Panc1 (cell line): ENCODE data around the gene DPP8. TPM values are rescaled to one million over a fixed set of nuclear protein-coding genes. Genes with fewer than 3 reads are reported as not detected.

ENCODE experiments used
- ATAC-seq: fragments of 200-7000 bp; cut with Tn5 transposase; 2 replicates; pipeline ENCODE4 v1.9.1; 2020; ENCODE audit warnings: mild to moderate bottlenecking, moderate library complexity
- BruUV-seq: library from RNA; stranded (reverse); fragments of 400-500 nt; replicated peaks from 2 replicates; lab custom pipeline; 2021; lab: Mats Ljungman, UMichigan
- CTCF ChIA-PET: fragments of 300-600 bp; sonication (Branson Sonifier 250); formaldehyde crosslinking; loops from one replicate; lab custom pipeline; 2022; ENCODE audit warnings: antibody characterized with exemption; lab: Charles Lee
- POLR2A ChIA-PET: fragments of 300-600 bp; sonication (Branson Sonifier 250); formaldehyde crosslinking; loops from one replicate; lab custom pipeline; 2022; ENCODE audit warnings: antibody characterized with exemption; lab: Charles Lee
- DNase-seq: peaks from one replicate; pipeline ENCODE4 v3.0.0-alpha.2; 2010; ENCODE audit warnings: low read depth, low spot score
- H3K27ac ChIP-seq: 2 replicates; pipeline ENCODE4 v1.5.1; 2011; ENCODE audit warnings: mild to moderate bottlenecking, low read length, inconsistent platforms
- H3K27me3 ChIP-seq: fragments of 200-500 bp; sonication (Bioruptor generic); 2 replicates; pipeline ENCODE4 v1.6.0; 2014; ENCODE audit warnings: low read length, inconsistent platforms; ENCODE audit not compliant: control insufficient read depth, insufficient read depth
- H3K36me3 ChIP-seq: fragments of 200-500 bp; sonication (Bioruptor generic); 2 replicates; pipeline ENCODE4 v1.5.1; 2014; ENCODE audit warnings: inconsistent platforms, mild to moderate bottlenecking, low read length, moderate library complexity; ENCODE audit not compliant: control insufficient read depth, insufficient read depth
- H3K4me1 ChIP-seq: 2 replicates; pipeline ENCODE4 v1.5.1; 2011; ENCODE audit warnings: inconsistent platforms, mild to moderate bottlenecking, low read length, moderate library complexity; ENCODE audit not compliant: control insufficient read depth, insufficient read depth
- H3K4me3 ChIP-seq, 2 experiments: 2 replicates each; pipeline ENCODE4 v1.5.1; 2011 to 2012; ENCODE audit warnings: low read depth in 2 of 2, low read length in 2 of 2, mild to moderate bottlenecking in 2 of 2, inconsistent platforms in 1 of 2, moderate library complexity in 1 of 2
- H3K9me3 ChIP-seq: fragments of 200-500 bp; sonication (Bioruptor generic); 2 replicates; pipeline ENCODE4 v1.5.1; 2014; ENCODE audit warnings: low read depth, mild to moderate bottlenecking, inconsistent platforms, low read length, moderate library complexity; ENCODE audit not compliant: control insufficient read depth, insufficient read depth
- CTCF ChIP-seq: fragments of 450-650 bp; IDR thresholded peaks from 2 replicates; pipeline ENCODE4 v1.5.1; 2017; ENCODE audit warnings: mild to moderate bottlenecking
- POLR2AphosphoS5 ChIP-seq: IDR thresholded peaks from 2 replicates; pipeline ENCODE4 v1.6.1; 2012; ENCODE audit warnings: mild to moderate bottlenecking, low read depth, low read length, moderate library complexity
- REST ChIP-seq, 2 experiments: IDR thresholded peaks; 2 replicates each; pipeline ENCODE4 v1.6.1; 2011 to 2012; ENCODE audit warnings: low read depth in 2 of 2, control low read depth in 1 of 2, low read length in 1 of 2, mild to moderate bottlenecking in 1 of 2, moderate library complexity in 1 of 2; ENCODE audit not compliant: insufficient read depth in 1 of 2
- SIN3A ChIP-seq: IDR thresholded peaks from 2 replicates; pipeline ENCODE4 v1.6.1; 2012; ENCODE audit warnings: low read depth, mild to moderate bottlenecking, low read length, moderate library complexity, borderline replicate concordance; ENCODE audit not compliant: insufficient read depth
- TCF7L2 ChIP-seq: IDR thresholded peaks from 2 replicates; pipeline ENCODE4 v1.6.1; 2011; ENCODE audit warnings: mild to moderate bottlenecking, low read depth, low read length, inconsistent platforms
- in situ Hi-C: cut with HindIII; loops from 2 replicates; pipeline ENCODE4 v1.10.0; 2016; ENCODE audit warnings: low sequenced_read_pairs, low pct_unique_long_range_greater_than_20kb
- intact Hi-C: fragments of 100-400 bp; cut with micrococcal nuclease; formaldehyde crosslinking; loops from one replicate; pipeline ENCODE4 v1.10.0; 2022; ENCODE audit not compliant: unreplicated experiment
- total RNA-seq: library from RNA; stranded (reverse); gene quantifications from one replicate; pipeline ENCODE4 v1.2.1, GENCODE V29; 2021; ENCODE audit not compliant: unreplicated experiment

Gene DPP8
- total RNA-seq, 1 experiment from 2014 or later: 36.2 TPM

- Histone ChIP-seq H3K27ac (no peak overlapping the region), H3K4me3 (no peak overlapping the region), H3K4me1 (no peaks in the 10 kb centered on the region), H3K27me3 (no peaks in the 10 kb centered on the region), H3K36me3 (peaks cover 38% of the 10 kb centered on the region), H3K9me3 (no peaks in the 10 kb centered on the region)
- intact Hi-C loops: no loop called here
- TF ChIP-seq SIN3A (no peak), CTCF (no peak), REST (IDR thresholded peaks at IDR 0.05; ENCODE audit: insufficient read depth in 1 of 2, low read depth in 2 of 2, low read length in 1 of 2) (no peak), POLR2AphosphoS5 (no peak), TCF7L2 (no peak)
- CTCF ChIA-PET: no interaction called here
- POLR2A ChIA-PET: no interaction called here
- BruUV-seq: no TSS peak
- DNase-seq: no peak
- in situ Hi-C loops: no loop called here
- ATAC-seq: no peak
Observed at GRCh38 chr15:65447145-65447544, 70.3 kb downstream of the DPP8 start.

GRCh38 chr15:65434201-65434600 lies 83.3 kb downstream of the DPP8 start:
- DNase-seq (no peak), ATAC-seq (no peak)
- Histone ChIP-seq H3K4me1 (no peaks in the 10 kb centered on the region), H3K9me3 (no peaks in the 10 kb centered on the region), H3K36me3 (no peaks in the 10 kb centered on the region), H3K4me3 (no peak overlapping the region), H3K27ac (no peak overlapping the region), H3K27me3 (no peaks in the 10 kb centered on the region)
- ChIA-PET POLR2A (no interaction called here), CTCF (interaction anchor here (1.0 kb wide), 1 partner anchor 33 kb away, joined by 3 read pairs; no protein-coding TSS in a partner anchor)
- no TSS peak for BruUV-seq
- no peak for TF ChIP-seq POLR2AphosphoS5
- no peak for TF ChIP-seq CTCF
- no peak for TF ChIP-seq REST (IDR thresholded peaks at IDR 0.05; ENCODE audit: insufficient read depth in 1 of 2, low read depth in 2 of 2, low read length in 1 of 2)
- TF ChIP-seq TCF7L2: no peak
- no peak for TF ChIP-seq SIN3A
- intact Hi-C loops (no loop called here), in situ Hi-C loops (no loop called here)
